Osteocyte (in vitro differentiated cells): ENCODE results near the gene STKLD1. TPM values are rescaled to one million over a fixed set of nuclear protein-coding genes. Genes with fewer than 3 reads are reported as not detected.

ENCODE experiments used
- DNase-seq: peaks from one replicate; pipeline ENCODE4 v3.0.0; 2021; ENCODE audit warnings: mixed read lengths; ENCODE audit not compliant: unreplicated experiment; ENCODE audit errors: extremely low spot score
- H3K27ac Mint-ChIP-seq: one replicate; pipeline ENCODE4 v1.8.0; 2021; ENCODE audit warnings: mild to moderate bottlenecking, mixed read lengths; ENCODE audit not compliant: unreplicated experiment
- H3K27me3 Mint-ChIP-seq: one replicate; pipeline ENCODE4 v1.8.0; 2021; ENCODE audit warnings: mixed read lengths; ENCODE audit not compliant: unreplicated experiment
- H3K36me3 Mint-ChIP-seq: one replicate; pipeline ENCODE4 v1.8.0; 2021; ENCODE audit warnings: mixed read lengths; ENCODE audit not compliant: unreplicated experiment
- H3K4me1 Mint-ChIP-seq: one replicate; pipeline ENCODE4 v1.8.0; 2021; ENCODE audit warnings: mixed read lengths; ENCODE audit not compliant: unreplicated experiment
- H3K4me3 Mint-ChIP-seq: one replicate; pipeline ENCODE4 v1.8.0; 2021; ENCODE audit warnings: mild to moderate bottlenecking, moderate library complexity, mixed read lengths; ENCODE audit not compliant: unreplicated experiment
- H3K9me3 Mint-ChIP-seq: one replicate; pipeline ENCODE4 v1.8.0; 2021; ENCODE audit warnings: mixed read lengths; ENCODE audit not compliant: unreplicated experiment
- CTCF ChIP-seq: fragments of 200-600 bp; sonication (generic); IDR thresholded peaks from 2 replicates; pipeline ENCODE4 v1.5.0; 2021; ENCODE audit warnings: antibody characterized with exemption, mild to moderate bottlenecking, moderate library complexity
- total RNA-seq: library from RNA; stranded (reverse); gene quantifications from 2 replicates; pipeline ENCODE4 v1.2.1, GENCODE V29; 2021

The STKLD1 gene
- total RNA-seq, 1 donor from 2014 or later, result 5.1 TPM

GRCh38 chr9:133417541-133418461, 41.6 kb downstream of the STKLD1 start, which contains the start of gene REXO4:
Gene REXO4, minus strand, starts transcription at chr9:133418010. Its CDS starts 166 bp downstream, at chr9:133417844.
- peak; percentile 93 for DNase-seq
- Mint-ChIP-seq H3K36me3 (peaks cover 14% of the 10 kb centered on the region), H3K4me3 (peak within 1 kb of the TSS; percentile 91), H3K27ac (peak within 1 kb of the TSS; percentile 94), H3K27me3 (no peaks in the 10 kb centered on the region), H3K9me3 (no peaks in the 10 kb centered on the region), H3K4me1 (peaks cover 30% of the 10 kb centered on the region)
- TF ChIP-seq CTCF, result no peak

GRCh38 chr9:133419005-133419404, 42.8 kb downstream of the STKLD1 start:
- no peaks in the 10 kb centered on the region for H3K27me3 Mint-ChIP-seq
- H3K27ac Mint-ChIP-seq, result peak overlapping the region; percentile 41
- peaks cover 30% of the 10 kb centered on the region for H3K4me1 Mint-ChIP-seq
- peaks cover 7% of the 10 kb centered on the region for H3K36me3 Mint-ChIP-seq
- no peak for TF ChIP-seq CTCF
- no peak for DNase-seq
- peak overlapping the region; percentile 91 for H3K4me3 Mint-ChIP-seq
- H3K9me3 Mint-ChIP-seq, result no peaks in the 10 kb centered on the region

GRCh38 chr9:133420392-133420827, 44.2 kb downstream of the STKLD1 start:
- no peak for DNase-seq
- H3K9me3 Mint-ChIP-seq, result no peaks in the 10 kb centered on the region
- no peak for TF ChIP-seq CTCF
- no peaks in the 10 kb centered on the region for H3K27me3 Mint-ChIP-seq
- no peak overlapping the region for H3K4me3 Mint-ChIP-seq
- no peak overlapping the region for H3K27ac Mint-ChIP-seq
- peaks cover 27% of the 10 kb centered on the region for H3K4me1 Mint-ChIP-seq
- H3K36me3 Mint-ChIP-seq, result no peaks in the 10 kb centered on the region

GRCh38 chr9:133421615-133422542, 45.7 kb downstream of the STKLD1 start, which contains the start of gene ADAMTS13:
Gene ADAMTS13, plus strand, starts transcription at chr9:133422367. Its CDS starts 77 bp downstream, at chr9:133422444.
- Mint-ChIP-seq H3K4me1 (peaks cover 20% of the 10 kb centered on the region), H3K9me3 (no peaks in the 10 kb centered on the region), H3K4me3 (no peak within 1 kb of the TSS), H3K27me3 (peaks cover 3% of the 10 kb centered on the region), H3K27ac (no peak within 1 kb of the TSS), H3K36me3 (no peaks in the 10 kb centered on the region)
- DNase-seq, result no peak
- TF ChIP-seq CTCF, result no peak
